Activated CD4-positive, alpha-beta memory T cell treated with anti-CD3 and anti-CD28 coated beads for 36 hours (primary cell): ENCODE data around the gene CLDN24. TPM values are rescaled to one million over a fixed set of nuclear protein-coding genes. Genes with fewer than 3 reads are reported as not detected.

Experiments
- CTCF ChIA-PET: fragments of 350-600 bp; sonication (Branson Sonifier 250); formaldehyde crosslinking; loops from one replicate; lab custom pipeline; 2021; ENCODE audit warnings: antibody characterized with exemption, inconsistent platforms; lab: Charles Lee
- POLR2A ChIA-PET: fragments of 350-600 bp; sonication (Branson Sonifier 250); formaldehyde crosslinking; loops from one replicate; lab custom pipeline; 2021; ENCODE audit warnings: antibody characterized with exemption; lab: Charles Lee
- DNase-seq: peaks from one replicate; pipeline ENCODE4 v3.0.0-alpha.2; 2020
- H3K27ac Mint-ChIP-seq: one replicate; pipeline ENCODE4 v1.8.0; 2021; ENCODE audit warnings: mixed read lengths
- H3K27me3 Mint-ChIP-seq: one replicate; pipeline ENCODE4 v1.8.0; 2021; ENCODE audit warnings: mixed read lengths
- H3K36me3 Mint-ChIP-seq: one replicate; pipeline ENCODE4 v1.8.0; 2021; ENCODE audit warnings: mixed read lengths
- H3K4me1 Mint-ChIP-seq: one replicate; pipeline ENCODE4 v1.8.0; 2021; ENCODE audit warnings: low read depth, mixed read lengths
- H3K4me3 Mint-ChIP-seq: one replicate; pipeline ENCODE4 v1.8.0; 2021; ENCODE audit warnings: mild to moderate bottlenecking, mixed read lengths
- H3K9me3 Mint-ChIP-seq: one replicate; pipeline ENCODE4 v1.8.0; 2021; ENCODE audit warnings: mixed read lengths
- intact Hi-C: fragments of 100-400 bp; cut with micrococcal nuclease; formaldehyde crosslinking; loops from one replicate; pipeline ENCODE4 v1.15.1; 2023
- total RNA-seq, 2 experiments: library from RNA; stranded (reverse); gene quantifications; one replicate each; pipeline ENCODE4 v1.2.3, GENCODE V29; 2021

CLDN24 gene
- total RNA-seq, 2 experiments from 2014 or later: not detected

DNA sequence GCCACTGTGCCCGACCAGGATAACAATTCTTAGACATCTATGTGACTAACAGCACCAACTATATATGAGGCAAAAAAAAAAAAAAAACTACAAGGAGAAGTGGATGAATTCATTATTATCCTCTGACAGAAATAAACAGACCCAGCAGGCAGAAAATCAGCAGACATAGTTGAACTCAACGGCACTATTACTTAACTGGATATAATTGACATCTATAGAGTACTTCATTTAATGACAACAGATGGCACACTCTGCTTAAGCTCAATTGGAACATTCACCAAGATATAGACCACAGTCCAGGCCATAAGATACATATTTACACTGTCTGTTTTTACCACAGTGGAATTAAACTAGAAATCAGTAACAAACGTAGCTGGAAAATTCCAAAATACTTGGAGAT, 15.4 kb downstream of the CLDN24 start:
- H3K36me3 Mint-ChIP-seq: no peaks in the 10 kb centered on the region
- DNase-seq: no peak
- intact Hi-C loops: no loop called here
- CTCF ChIA-PET: no interaction called here
- POLR2A ChIA-PET: no interaction called here
- no peaks in the 10 kb centered on the region for H3K4me1 Mint-ChIP-seq
- no peaks in the 10 kb centered on the region for H3K9me3 Mint-ChIP-seq
- peaks cover 1% of the 10 kb centered on the region for H3K27me3 Mint-ChIP-seq
- no peak overlapping the region for H3K27ac Mint-ChIP-seq
- no peak overlapping the region for H3K4me3 Mint-ChIP-seq

DNA sequence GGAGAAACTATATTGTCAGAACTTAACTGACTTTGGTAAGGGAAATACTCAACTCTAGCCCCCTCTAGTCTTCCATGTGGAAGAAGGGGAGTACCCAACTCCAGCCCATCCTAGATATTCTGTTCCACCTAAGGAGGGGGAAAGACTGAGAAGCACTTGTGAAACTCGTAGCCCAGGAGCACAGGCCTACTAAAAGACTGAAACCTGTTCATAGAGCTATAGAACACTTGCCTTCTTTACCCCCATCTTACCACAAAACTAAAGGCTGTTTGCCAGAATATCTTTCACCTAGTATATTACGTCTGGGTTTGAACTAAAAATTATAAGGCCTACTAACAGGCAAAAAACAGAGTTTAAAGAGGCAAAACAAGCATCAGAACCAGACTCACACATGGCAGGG, 17.7 kb downstream of the CLDN24 start:
- ChIA-PET POLR2A (no interaction called here), CTCF (no interaction called here)
- no peak for DNase-seq
- intact Hi-C loops: no loop called here
- Mint-ChIP-seq H3K27me3 (peaks cover 1% of the 10 kb centered on the region), H3K4me3 (no peak overlapping the region), H3K36me3 (no peaks in the 10 kb centered on the region), H3K9me3 (no peaks in the 10 kb centered on the region), H3K27ac (no peak overlapping the region), H3K4me1 (no peaks in the 10 kb centered on the region)

DNA sequence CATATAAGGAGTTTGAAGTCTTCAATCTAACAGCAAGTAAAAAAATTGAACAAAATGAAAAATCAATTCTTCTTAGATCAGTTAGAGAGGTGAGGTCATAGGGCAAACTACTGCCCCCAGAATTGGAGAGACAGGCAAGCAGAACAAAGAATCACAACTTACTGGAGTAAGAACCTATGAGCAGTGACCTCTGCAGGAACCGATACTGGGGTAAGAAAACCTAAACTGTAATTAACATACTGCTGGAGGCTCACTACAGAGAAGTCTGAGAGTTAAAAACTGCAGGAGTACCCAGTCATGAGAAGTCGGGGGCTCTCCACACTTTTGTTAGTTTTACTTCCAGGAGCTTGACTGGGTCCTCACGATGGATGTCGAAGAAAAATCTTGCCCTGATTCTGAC, 18.2 kb downstream of the CLDN24 start:
- Mint-ChIP-seq H3K36me3 (no peaks in the 10 kb centered on the region), H3K9me3 (no peaks in the 10 kb centered on the region), H3K27me3 (peaks cover 1% of the 10 kb centered on the region), H3K4me1 (no peaks in the 10 kb centered on the region), H3K27ac (no peak overlapping the region), H3K4me3 (no peak overlapping the region)
- no peak for DNase-seq
- intact Hi-C loops: no loop called here
- ChIA-PET POLR2A (no interaction called here), CTCF (no interaction called here)

GRCh38 chr4:183303301-183303700, 18.9 kb downstream of the CLDN24 start:
- ChIA-PET CTCF (no interaction called here), POLR2A (no interaction called here)
- Mint-ChIP-seq H3K9me3 (no peaks in the 10 kb centered on the region), H3K36me3 (no peaks in the 10 kb centered on the region), H3K27me3 (peaks cover 1% of the 10 kb centered on the region), H3K4me3 (no peak overlapping the region), H3K27ac (no peak overlapping the region), H3K4me1 (no peaks in the 10 kb centered on the region)
- DNase-seq: no peak
- intact Hi-C loops: no loop called here

GRCh38 chr4:183300655-183301054, 21.6 kb downstream of the CLDN24 start:
- CTCF ChIA-PET: no interaction called here
- no peak overlapping the region for H3K27ac Mint-ChIP-seq
- H3K36me3 Mint-ChIP-seq: no peaks in the 10 kb centered on the region
- H3K9me3 Mint-ChIP-seq: no peaks in the 10 kb centered on the region
- H3K4me3 Mint-ChIP-seq: no peak overlapping the region
- peaks cover 1% of the 10 kb centered on the region for H3K27me3 Mint-ChIP-seq
- H3K4me1 Mint-ChIP-seq: no peaks in the 10 kb centered on the region
- POLR2A ChIA-PET: no interaction called here
- intact Hi-C loops: no loop called here
- no peak for DNase-seq

- Mint-ChIP-seq H3K4me1 (no peaks in the 10 kb centered on the region), H3K36me3 (no peaks in the 10 kb centered on the region), H3K27me3 (peaks cover 1% of the 10 kb centered on the region), H3K27ac (no peak overlapping the region), H3K4me3 (no peak overlapping the region), H3K9me3 (no peaks in the 10 kb centered on the region)
- intact Hi-C loops: no loop called here
- CTCF ChIA-PET: no interaction called here
- POLR2A ChIA-PET: no interaction called here
- DNase-seq: no peak
These were observed 22.2 kb downstream of the CLDN24 start for GRCh38 chr4:183300070-183300469.

- Mint-ChIP-seq H3K4me3 (no peak overlapping the region), H3K27ac (no peak overlapping the region), H3K27me3 (peaks cover 1% of the 10 kb centered on the region), H3K36me3 (no peaks in the 10 kb centered on the region), H3K9me3 (no peaks in the 10 kb centered on the region), H3K4me1 (no peaks in the 10 kb centered on the region)
- ChIA-PET CTCF (no interaction called here), POLR2A (no interaction called here)
- intact Hi-C loops: no loop called here
- no peak for DNase-seq
These were observed 22.8 kb downstream of the CLDN24 start for GRCh38 chr4:183299464-183299863.

- POLR2A ChIA-PET: no interaction called here
- intact Hi-C loops: no loop called here
- H3K27me3 Mint-ChIP-seq: no peaks in the 10 kb centered on the region
These were observed 24.6 kb downstream of the CLDN24 start for GRCh38 chr4:183297675-183298074.

GRCh38 chr4:183295711-183296110, 26.5 kb downstream of the CLDN24 start:
- Mint-ChIP-seq H3K9me3 (no peaks in the 10 kb centered on the region), H3K36me3 (no peaks in the 10 kb centered on the region), H3K27me3 (no peaks in the 10 kb centered on the region), H3K27ac (no peak overlapping the region), H3K4me3 (no peak overlapping the region), H3K4me1 (no peaks in the 10 kb centered on the region)
- intact Hi-C loops: no loop called here
- no peak for DNase-seq
- CTCF ChIA-PET: interaction anchor here (1.0 kb wide), 1 partner anchor 14 kb away, joined by 3 read pairs; no protein-coding TSS in a partner anchor
- POLR2A ChIA-PET: no interaction called here

More at GRCh38 chr4:183297675-183298074, 24.6 kb downstream of the CLDN24 start:
- Mint-ChIP-seq H3K36me3 (no peaks in the 10 kb centered on the region), H3K9me3 (no peaks in the 10 kb centered on the region), H3K4me1 (no peaks in the 10 kb centered on the region), H3K4me3 (no peak overlapping the region), H3K27ac (no peak overlapping the region)
- CTCF ChIA-PET: interaction anchor here (1.0 kb wide), 1 partner anchor 35 kb away, joined by 5 read pairs; no protein-coding TSS in a partner anchor
- DNase-seq: no peak

DNA sequence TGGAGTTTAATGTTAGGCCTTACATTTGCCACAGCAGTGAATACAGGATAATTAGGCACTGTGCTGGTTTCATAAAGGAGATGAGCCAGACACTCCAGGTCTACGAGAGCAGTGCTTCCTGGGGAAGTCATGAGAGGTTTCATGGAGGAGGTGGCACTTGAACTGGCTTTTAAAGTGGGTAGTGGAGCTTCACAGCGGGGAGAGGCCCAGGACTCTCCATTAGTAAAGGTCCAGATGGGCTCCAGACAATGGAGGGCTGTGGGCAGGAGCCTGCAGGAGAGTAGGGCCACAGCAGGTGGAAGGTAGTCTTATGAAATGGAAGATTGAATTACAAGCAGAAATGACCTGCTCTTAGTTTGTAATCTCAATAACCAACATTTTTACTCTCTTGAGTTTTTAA, 31.2 kb downstream of the CLDN24 start:
- Mint-ChIP-seq H3K9me3 (no peaks in the 10 kb centered on the region), H3K4me1 (no peaks in the 10 kb centered on the region), H3K27me3 (no peaks in the 10 kb centered on the region), H3K4me3 (no peak overlapping the region), H3K27ac (no peak overlapping the region), H3K36me3 (peaks cover 2% of the 10 kb centered on the region)
- ChIA-PET POLR2A (no interaction called here), CTCF (no interaction called here)
- DNase-seq: no peak
- intact Hi-C loops: no loop called here

GRCh38 chr4:183289688-183290087, 32.5 kb downstream of the CLDN24 start:
- ChIA-PET POLR2A (no interaction called here), CTCF (interaction anchor here (1.5 kb wide), 1 partner anchor 118 kb away, joined by 3 read pairs; no protein-coding TSS in a partner anchor)
- H3K27ac Mint-ChIP-seq: no peak overlapping the region
- no peak for DNase-seq
- H3K9me3 Mint-ChIP-seq: no peaks in the 10 kb centered on the region
- peaks cover 2% of the 10 kb centered on the region for H3K36me3 Mint-ChIP-seq
- intact Hi-C loops: no loop called here
- no peak overlapping the region for H3K4me3 Mint-ChIP-seq
- H3K4me1 Mint-ChIP-seq: no peaks in the 10 kb centered on the region
- no peaks in the 10 kb centered on the region for H3K27me3 Mint-ChIP-seq

DNA sequence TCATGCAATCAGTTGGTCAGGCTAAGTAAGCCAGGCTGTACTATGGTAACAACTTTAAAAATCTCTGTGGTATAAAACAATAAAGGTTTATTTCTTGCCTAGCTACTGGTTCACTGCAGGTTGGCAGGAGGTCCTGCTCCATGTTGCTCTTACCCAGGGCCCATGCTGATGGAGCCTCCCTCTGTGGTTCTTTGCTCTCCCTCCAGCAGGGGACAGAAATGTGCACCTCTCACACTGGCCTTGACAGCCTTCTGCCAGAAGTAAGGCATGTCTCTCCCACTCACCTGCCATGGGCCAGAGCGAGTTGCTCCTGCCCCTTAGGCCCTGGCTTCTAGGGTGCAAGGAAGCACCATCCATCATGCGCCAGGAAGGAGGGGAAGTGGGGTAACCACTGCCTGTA, 33.3 kb downstream of the CLDN24 start:
- intact Hi-C loops: no loop called here
- Mint-ChIP-seq H3K4me1 (no peaks in the 10 kb centered on the region), H3K4me3 (no peak overlapping the region), H3K9me3 (no peaks in the 10 kb centered on the region), H3K27ac (no peak overlapping the region), H3K36me3 (peaks cover 4% of the 10 kb centered on the region), H3K27me3 (no peaks in the 10 kb centered on the region)
- CTCF ChIA-PET: interaction anchor here (1.5 kb wide), 1 partner anchor 118 kb away, joined by 3 read pairs; no protein-coding TSS in a partner anchor
- POLR2A ChIA-PET: no interaction called here
- no peak for DNase-seq

GRCh38 chr4:183287677-183288076, 34.5 kb downstream of the CLDN24 start:
- intact Hi-C loops: no loop called here
- ChIA-PET POLR2A (no interaction called here), CTCF (no interaction called here)
- Mint-ChIP-seq H3K36me3 (peaks cover 4% of the 10 kb centered on the region), H3K27me3 (no peaks in the 10 kb centered on the region), H3K4me1 (no peaks in the 10 kb centered on the region), H3K27ac (no peak overlapping the region), H3K9me3 (no peaks in the 10 kb centered on the region), H3K4me3 (no peak overlapping the region)
- DNase-seq: no peak
